DOHH2 (cell line): ENCODE results near the gene SCYL3.

Experiments used
- CTCF ChIP-seq: fragments of 200-600 bp; sonication (generic); IDR thresholded peaks from one replicate; pipeline ENCODE4 v1.5.1; 2014; ENCODE audit warnings: antibody characterized with exemption, mild to moderate bottlenecking, low read depth, low read length; ENCODE audit not compliant: poor library complexity, severe bottlenecking
- EZH2phosphoT487 ChIP-seq: fragments of 200-600 bp; sonication (generic); IDR thresholded peaks from 2 replicates; pipeline ENCODE4 v1.6.1; 2017; ENCODE audit warnings: borderline replicate concordance, mild to moderate bottlenecking, antibody characterized with exemption, low read length, moderate library complexity, mixed read lengths

- TF ChIP-seq CTCF (no peak), EZH2phosphoT487 (no peak)
Measured at GRCh38 chr1:169848456-169848855, 45.2 kb downstream of the SCYL3 start.
